ENCODE measurements around the gene COX18.

DNA sequence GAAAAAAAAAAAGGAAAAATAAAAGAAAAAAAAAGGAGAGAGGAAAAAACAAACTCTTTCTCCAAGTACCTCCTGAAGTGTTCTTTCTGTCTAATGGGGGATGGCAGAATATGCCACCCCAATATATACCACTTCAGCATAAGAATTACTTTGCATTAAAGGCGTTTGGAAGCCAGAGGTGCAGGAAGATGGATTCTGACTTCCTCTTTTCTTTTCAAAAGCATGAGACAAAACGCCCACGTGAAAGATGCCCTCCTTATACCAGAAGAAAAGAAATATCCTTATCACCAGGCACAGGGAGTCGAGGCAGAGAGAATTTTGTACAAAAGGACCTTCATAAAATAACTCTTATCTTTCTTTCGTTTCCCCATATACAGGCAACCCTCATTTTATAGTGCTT, 40.9 kb downstream of the COX18 start:
- no peak for TF ChIP-seq CTCF (IDR thresholded peaks at IDR 0.05; ENCODE audit: low read length)
- TF ChIP-seq EZH2 (IDR thresholded peaks at IDR 0.05; ENCODE audit: borderline replicate concordance, low read length): no peak

Data from OCI-LY1 (cell line).